ENCODE measurements around the gene USP34. TPM values are rescaled to one million over a fixed set of nuclear protein-coding genes. Genes with fewer than 3 reads are reported as not detected.

Gene USP34
- total and polyA plus RNA-seq, 2 of the 8 experiments (the other 6 are each of a cell fraction or from before 2014, with no cell fraction given): 56.7 to 91.7 TPM

DNA sequence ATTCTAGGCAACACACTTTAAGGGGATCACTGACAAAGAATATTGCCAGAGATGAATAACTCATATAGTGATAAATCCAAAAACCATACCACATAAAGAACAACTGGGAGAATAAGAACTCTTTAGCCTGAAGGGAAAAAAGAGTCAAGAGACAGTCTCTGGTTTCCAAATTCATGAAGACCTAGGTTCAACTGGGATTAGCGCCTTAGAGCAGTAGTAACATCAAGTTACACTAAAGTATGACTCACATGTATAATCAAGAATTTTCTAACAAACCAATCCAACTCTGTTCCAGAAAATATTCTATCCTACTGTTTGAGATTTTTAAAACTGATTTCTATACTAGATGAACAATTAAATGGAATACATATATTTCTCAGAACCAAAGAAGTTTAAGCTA is 93.8 kb downstream of the USP34 start:
- Histone ChIP-seq H4K8ac (ENCODE audit: extremely low read depth, insufficient read depth, low read length) (no peak overlapping the region), H3K23ac (ENCODE audit: insufficient read length) (no peak overlapping the region), H2BK5ac (ENCODE audit: low read depth, low read length) (no peak overlapping the region), H3K79me2 (ENCODE audit: control insufficient read depth in 1 of 2, insufficient read depth in 2 of 2, low read length in 2 of 2) (peaks cover 0 to 9% of the 10 kb centered on the region in 2 experiments; a peak in 2 of 4 replicates), H4K20me1 (replicated peaks in 1 of 2; ENCODE audit: control insufficient read depth in 1 of 2, insufficient read depth in 2 of 2, low read length in 2 of 2) (no peaks in the 10 kb centered on the region), H3K4me1 (replicated peaks in 1 of 4; ENCODE audit: control insufficient read depth in 3 of 4, insufficient read depth in 4 of 4, low read length in 3 of 4) (no peaks in the 10 kb centered on the region), H3K23me2 (ENCODE audit: low read depth, low read length) (no peaks in the 10 kb centered on the region), H3K79me1 (ENCODE audit: low read depth, low read length) (no peaks in the 10 kb centered on the region; the same call in 1 of the 2 replicates), H3K9me3 (ENCODE audit: insufficient read depth in 2 of 2, low read depth in 1 of 2, low read length in 1 of 2) (no peaks in the 10 kb centered on the region), H2BK15ac (ENCODE audit: low read length) (no peak overlapping the region), H3K27me3 (replicated peaks in 1 of 4; ENCODE audit: control insufficient read depth in 3 of 4, extremely low read depth in 1 of 4, insufficient read depth in 3 of 4, low read length in 3 of 4) (no peaks in the 10 kb centered on the region), H3K4me3 (ENCODE audit: extremely low read depth in 1 of 4, insufficient read depth in 2 of 4, low read depth in 3 of 4, low read length in 4 of 4) (no peak overlapping the region), H2BK12ac (ENCODE audit: low read depth, low read length) (no peak overlapping the region), H3K36me3 (ENCODE audit: control insufficient read depth in 2 of 4, insufficient read depth in 4 of 4, low read length in 3 of 4) (peaks cover 4 to 51% (median 13%) of the 10 kb centered on the region in 4 experiments; a peak in 5 of 8 replicates), H3K56ac (replicated peaks; ENCODE audit: insufficient read length, low read depth, low read length) (no peak overlapping the region), H3K9ac (replicated peaks in 1 of 4; ENCODE audit: extremely low read depth in 1 of 4, low read depth in 3 of 4, low read length in 3 of 4) (no peak overlapping the region), H2BK120ac (replicated peaks; ENCODE audit: low read depth, low read length) (no peak overlapping the region), H2BK20ac (ENCODE audit: low read length) (no peak overlapping the region), H3K4ac (replicated peaks; ENCODE audit: insufficient read length, low read depth, low read length) (no peak overlapping the region), H4K91ac (replicated peaks; ENCODE audit: insufficient read length, low read length) (no peak overlapping the region), H2AFZ (ENCODE audit: low read length) (no peak overlapping the region), H3K27ac (ENCODE audit: low read depth, low read length) (no peak overlapping the region), H3K18ac (ENCODE audit: extremely low read depth, low read length) (no peak overlapping the region), H3K14ac (ENCODE audit: insufficient read length) (no peak overlapping the region), H3K4me2 (ENCODE audit: insufficient read depth in 1 of 2, low read depth in 2 of 2, low read length in 2 of 2) (no peak overlapping the region), H4K5ac (ENCODE audit: insufficient read length, low read depth, low read length) (no peak overlapping the region), H2AK5ac (ENCODE audit: low read depth, low read length) (no peak overlapping the region)
- DNase-seq (ENCODE audit: low read depth in 1 of 2, low spot score in 2 of 2): no peak
- POLR2A ChIA-PET (ENCODE audit: partially characterized antibody): no interaction called here
- 35% methylated on average over 1 of the region's 1 CpG; no CpG with 5 or more reads in 1 of the 2 experiments for WGBS, 2 experiments (ENCODE audit: extremely low coverage in 1 of 2, insufficient coverage in 1 of 2, insufficient read length in 1 of 2, insufficient replicate concordance in 2 of 2, low coverage in 1 of 2, low lambda C conversion rate in 2 of 2, missing lambda C conversion rate in 1 of 2)
- CTCF ChIA-PET (ENCODE audit: partially characterized antibody): no interaction called here
- TF ChIP-seq POU5F1 (IDR thresholded peaks at IDR 0.05; ENCODE audit: low read depth, low read length) (no peak), BRCA1 (IDR thresholded peaks at IDR 0.05; ENCODE audit: low read depth, low read length) (no peak), CHD1 (IDR thresholded peaks at IDR 0.05; ENCODE audit: low read depth, low read length) (no peak), POLR2AphosphoS5 (IDR thresholded peaks at IDR 0.05; ENCODE audit: low read depth, low read length) (no peak), SIX5 (IDR thresholded peaks at IDR 0.05; ENCODE audit: low read depth, low read length) (no peak), CHD2 (IDR thresholded peaks at IDR 0.05; ENCODE audit: low read length) (no peak)
- no peak for FAIRE-seq

Measured in H1 (cell line).